ENCODE measurements around the gene CDK6. TPM values are rescaled to one million over a fixed set of nuclear protein-coding genes. Genes with fewer than 3 reads are reported as not detected.

The CDK6 gene
- total and polyA plus RNA-seq, 2 of the 8 experiments (the other 6 are each of a cell fraction or from before 2014, with no cell fraction given): 5.9 to 18.9 TPM

DNA sequence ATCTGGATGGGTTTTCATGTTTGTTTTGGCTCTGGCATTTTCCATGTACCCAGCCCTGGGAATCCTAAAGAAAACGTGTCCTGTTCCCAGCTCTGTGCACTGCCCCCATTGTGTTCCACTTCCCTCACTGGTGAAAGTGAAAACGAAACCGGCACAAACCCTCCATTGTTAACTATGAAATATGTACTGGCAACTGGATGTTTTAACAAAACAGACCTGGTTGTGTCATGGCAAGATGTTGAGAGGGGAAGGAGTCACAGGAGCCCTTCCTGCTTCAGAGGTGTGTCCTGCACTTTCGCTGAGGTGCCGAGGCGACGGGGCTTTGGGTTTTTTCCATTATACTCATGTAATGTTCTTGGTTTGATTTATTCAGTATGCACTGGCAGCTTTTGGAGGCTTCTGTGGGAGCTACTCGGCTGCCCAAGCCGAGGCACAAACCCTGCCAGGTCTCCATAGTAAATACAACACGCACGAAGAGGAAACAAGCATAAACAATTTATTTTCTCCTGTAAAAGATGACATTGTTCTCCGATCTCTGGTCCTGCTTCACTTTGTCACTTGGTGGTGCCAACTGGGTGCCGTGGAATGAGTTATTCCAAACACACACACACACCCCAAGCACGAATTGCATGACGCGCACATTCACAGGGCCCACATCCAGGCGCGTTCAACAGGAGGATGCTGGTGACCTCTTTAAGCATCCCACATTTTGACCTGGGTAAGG, 118.2 kb downstream of the CDK6 start (continued):
- TF ChIP-seq CHD7 (IDR thresholded peaks at IDR 0.05; ENCODE audit: insufficient replicate concordance, low read length): no peak

Data from H1 (cell line).